Hepatocyte (in vitro differentiated cells): ENCODE measurements around the gene SNAI1. TPM values are rescaled to one million over a fixed set of nuclear protein-coding genes. Genes with fewer than 3 reads are reported as not detected.
"Not testable (repeated sequence)": the region's sequence is repeated elsewhere in the genome, so short reads cannot be mapped to it uniquely, and the experiment has no call there.

Experiments used
- DNase-seq: peaks from one replicate; pipeline ENCODE4 v3.0.0-alpha.2; 2016; ENCODE audit warnings: low spot score
- H2AFZ ChIP-seq: fragments of 200-600 bp; sonication (generic); 2 replicates; pipeline ENCODE4 v1.6.0; 2016; ENCODE audit warnings: antibody characterized with exemption, mild to moderate bottlenecking
- H3K27ac ChIP-seq: fragments of 200-600 bp; sonication (generic); 2 replicates; pipeline ENCODE4 v1.5.1; 2016; ENCODE audit warnings: mild to moderate bottlenecking
- H3K27me3 ChIP-seq: fragments of 200-600 bp; sonication (generic); 2 replicates; pipeline ENCODE4 v1.6.1; 2016
- H3K36me3 ChIP-seq: fragments of 200-600 bp; sonication (generic); replicated peaks from 2 replicates; pipeline ENCODE4 v1.5.1; 2016; ENCODE audit warnings: low read depth; ENCODE audit not compliant: insufficient read depth
- H3K4me1 ChIP-seq: fragments of 200-600 bp; sonication (generic); 2 replicates; pipeline ENCODE4 v1.5.1; 2016; ENCODE audit warnings: mild to moderate bottlenecking, moderate library complexity; ENCODE audit not compliant: insufficient read depth
- H3K4me2 ChIP-seq: fragments of 200-600 bp; sonication (generic); 2 replicates; pipeline ENCODE4 v1.6.0; 2016
- H3K4me3 ChIP-seq: fragments of 200-600 bp; sonication (generic); 2 replicates; pipeline ENCODE4 v1.5.1; 2016; ENCODE audit warnings: mild to moderate bottlenecking
- H3K79me2 ChIP-seq: fragments of 200-600 bp; sonication (generic); 2 replicates; pipeline ENCODE4 v1.6.0; 2017; ENCODE audit warnings: mild to moderate bottlenecking
- H3K9me2 ChIP-seq: fragments of 200-600 bp; sonication (generic); replicated peaks from 2 replicates; pipeline ENCODE4 v1.6.0; 2017; ENCODE audit warnings: mild to moderate bottlenecking; ENCODE audit not compliant: insufficient read depth
- H3K9me3 ChIP-seq: fragments of 200-600 bp; sonication (generic); 2 replicates; pipeline ENCODE4 v1.5.1; 2016; ENCODE audit warnings: low read depth, mild to moderate bottlenecking
- H4K20me1 ChIP-seq: fragments of 200-600 bp; sonication (generic); 2 replicates; pipeline ENCODE4 v1.6.0; 2016; ENCODE audit warnings: mild to moderate bottlenecking; ENCODE audit not compliant: insufficient read depth, poor library complexity, severe bottlenecking
- EZH2 ChIP-seq: fragments of 200-600 bp; sonication (generic); IDR thresholded peaks from 2 replicates; pipeline ENCODE4 v1.6.1; 2016; ENCODE audit warnings: antibody characterized with exemption, mild to moderate bottlenecking, borderline replicate concordance
- EZH2phosphoT487 ChIP-seq: fragments of 200-600 bp; sonication (generic); IDR thresholded peaks from one replicate; pipeline ENCODE4 v1.6.1; 2018; ENCODE audit warnings: antibody characterized with exemption, mild to moderate bottlenecking, low read depth, moderate library complexity; ENCODE audit not compliant: unreplicated experiment, severe bottlenecking
- WGBS: methylation state at CpG from one replicate; pipeline ENCODE4 v1.1.6; 2016; ENCODE audit warnings: low lambda C conversion rate; ENCODE audit errors: missing lambda C conversion rate; 5-methylcytosine and 5-hydroxymethylcytosine counted together
- polyA plus RNA-seq: library from polyadenylated mRNA; unstranded; fragments of >200 nt; fragmentation: Nextera tagmentation; extraction: Ambion mirVana; gene quantifications from 2 replicates; pipeline ENCODE4 v1.2.1, GENCODE V29; 2016
- total RNA-seq: library from RNA; depleted of rRNA; stranded (reverse); fragments of >200 nt; gene quantifications from 2 replicates; pipeline ENCODE4 v1.2.3, GENCODE V29; 2014
- TF ChIP-seq, protein P1 (sequence below): fragments of 200-600 bp; sonication (generic); IDR thresholded peaks from 2 replicates; pipeline ENCODE4 v1.5.1; 2016; ENCODE audit warnings: antibody characterized with exemption, mild to moderate bottlenecking; ENCODE audit not compliant: poor library complexity

Gene SNAI1
- total and polyA plus RNA-seq, 2 experiments from 2014 or later, result 2.9 to 9.8 TPM

DNA sequence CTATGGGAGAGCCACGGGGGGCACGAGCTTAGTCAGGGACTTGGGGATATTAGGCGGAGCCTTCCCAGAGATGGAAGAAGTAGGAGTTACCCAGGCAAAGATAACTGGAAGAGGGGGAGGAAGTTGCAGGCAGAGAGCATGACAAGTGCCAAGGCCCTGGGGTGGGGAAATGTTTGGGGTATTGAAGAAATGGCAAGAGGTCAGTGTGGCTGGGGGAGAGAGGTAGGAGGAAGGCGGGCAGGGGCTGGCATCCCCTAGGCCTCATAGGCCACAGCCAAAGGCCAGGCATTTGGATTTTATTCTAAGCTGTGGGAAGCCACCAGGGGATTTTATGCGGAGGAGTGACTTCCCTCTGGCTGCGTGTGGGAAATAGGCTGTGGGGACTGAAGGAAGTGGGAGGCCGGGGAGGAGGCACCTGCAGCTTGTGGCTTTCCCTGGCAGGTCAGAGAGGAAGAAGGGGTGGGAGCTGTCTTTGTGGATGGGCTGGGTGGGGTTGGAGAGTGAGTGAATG lies 22.7 kb downstream of the SNAI1 start:
- TF ChIP-seq EZH2 (no peak), EZH2phosphoT487 (no peak)
- no peak for DNase-seq
- Histone ChIP-seq H3K4me1 (peaks cover 12% of the 10 kb centered on the region), H3K27me3 (no peaks in the 10 kb centered on the region), H3K4me2 (no peak overlapping the region), H3K36me3 (no peaks in the 10 kb centered on the region), H2AFZ (no peak overlapping the region), H3K9me3 (no peaks in the 10 kb centered on the region), H3K27ac (no peak overlapping the region), H3K4me3 (no peak overlapping the region), H4K20me1 (no peaks in the 10 kb centered on the region), H3K9me2 (no peaks in the 10 kb centered on the region), H3K79me2 (no peaks in the 10 kb centered on the region)
- WGBS, result 95% methylated on average over 7 of the region's 7 CpGs

DNA sequence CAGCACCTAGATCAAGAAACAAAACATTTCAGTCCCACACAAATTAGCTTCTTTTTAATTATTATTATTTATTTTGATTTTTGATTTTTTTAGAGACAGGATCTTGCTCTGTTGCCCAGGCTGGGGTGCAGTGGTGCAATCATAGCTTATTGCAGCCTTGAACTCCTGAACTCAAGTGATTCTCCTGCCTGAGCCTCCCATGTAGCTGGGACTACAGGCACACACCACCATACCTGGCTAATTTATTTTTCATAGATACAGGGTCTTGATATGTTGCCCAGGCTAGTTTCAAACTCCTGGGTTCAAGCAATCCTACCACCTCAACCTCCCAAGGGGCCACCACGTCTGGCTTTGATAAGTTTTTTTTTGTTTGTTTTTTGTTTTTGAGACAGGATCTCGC lies 24.6 kb downstream of the SNAI1 start:
- Histone ChIP-seq H3K27me3 (no peaks in the 10 kb centered on the region), H2AFZ (no peak overlapping the region), H3K9me2 (no peaks in the 10 kb centered on the region), H3K4me2 (no peak overlapping the region), H3K9me3 (no peaks in the 10 kb centered on the region), H3K36me3 (no peaks in the 10 kb centered on the region), H4K20me1 (no peaks in the 10 kb centered on the region), H3K4me1 (peaks cover 17% of the 10 kb centered on the region), H3K79me2 (no peaks in the 10 kb centered on the region), H3K27ac (no peak overlapping the region), H3K4me3 (no peak overlapping the region)
- 97% methylated on average over 2 of the region's 2 CpGs for WGBS
- no peak for DNase-seq
- TF ChIP-seq, protein P1, sequence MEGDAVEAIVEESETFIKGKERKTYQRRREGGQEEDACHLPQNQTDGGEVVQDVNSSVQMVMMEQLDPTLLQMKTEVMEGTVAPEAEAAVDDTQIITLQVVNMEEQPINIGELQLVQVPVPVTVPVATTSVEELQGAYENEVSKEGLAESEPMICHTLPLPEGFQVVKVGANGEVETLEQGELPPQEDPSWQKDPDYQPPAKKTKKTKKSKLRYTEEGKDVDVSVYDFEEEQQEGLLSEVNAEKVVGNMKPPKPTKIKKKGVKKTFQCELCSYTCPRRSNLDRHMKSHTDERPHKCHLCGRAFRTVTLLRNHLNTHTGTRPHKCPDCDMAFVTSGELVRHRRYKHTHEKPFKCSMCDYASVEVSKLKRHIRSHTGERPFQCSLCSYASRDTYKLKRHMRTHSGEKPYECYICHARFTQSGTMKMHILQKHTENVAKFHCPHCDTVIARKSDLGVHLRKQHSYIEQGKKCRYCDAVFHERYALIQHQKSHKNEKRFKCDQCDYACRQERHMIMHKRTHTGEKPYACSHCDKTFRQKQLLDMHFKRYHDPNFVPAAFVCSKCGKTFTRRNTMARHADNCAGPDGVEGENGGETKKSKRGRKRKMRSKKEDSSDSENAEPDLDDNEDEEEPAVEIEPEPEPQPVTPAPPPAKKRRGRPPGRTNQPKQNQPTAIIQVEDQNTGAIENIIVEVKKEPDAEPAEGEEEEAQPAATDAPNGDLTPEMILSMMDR, result no peak
- TF ChIP-seq EZH2phosphoT487 (no peak), EZH2 (no peak)

DNA sequence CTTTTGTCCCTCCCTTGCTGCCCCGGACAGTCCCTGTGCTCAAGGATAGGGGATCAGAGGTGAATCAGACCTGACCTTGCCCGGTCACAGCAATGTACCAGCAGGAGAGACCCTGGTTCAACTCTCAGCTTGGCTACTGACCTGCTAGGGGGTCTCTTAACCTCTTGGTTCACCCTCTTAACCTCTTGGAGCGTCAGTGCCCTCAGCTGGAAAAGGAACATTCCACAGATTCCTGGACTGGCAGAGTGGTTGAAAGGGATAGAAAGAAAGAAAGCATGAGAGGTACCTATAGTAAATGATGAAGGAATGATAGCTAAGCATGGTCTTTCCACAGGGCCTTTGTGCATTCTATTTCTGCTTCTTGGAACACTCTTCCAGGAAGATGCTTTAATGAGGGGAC lies 25.2 kb downstream of the SNAI1 start:
- H3K9me3 ChIP-seq, result no peaks in the 10 kb centered on the region
- H3K27ac ChIP-seq, result no peak overlapping the region
- 77% methylated on average over 3 of the region's 3 CpGs for WGBS
- peaks cover 23% of the 10 kb centered on the region for H3K4me1 ChIP-seq
- H3K36me3 ChIP-seq, result no peaks in the 10 kb centered on the region
- no peak overlapping the region for H3K4me2 ChIP-seq
- H4K20me1 ChIP-seq, result no peaks in the 10 kb centered on the region
- no peaks in the 10 kb centered on the region for H3K79me2 ChIP-seq
- H3K27me3 ChIP-seq, result no peaks in the 10 kb centered on the region
- DNase-seq, result no peak
- H3K4me3 ChIP-seq, result no peak overlapping the region
- H2AFZ ChIP-seq, result no peak overlapping the region
- TF ChIP-seq EZH2phosphoT487 (no peak), EZH2 (no peak)
- TF ChIP-seq, protein P1, result no peak
- no peaks in the 10 kb centered on the region for H3K9me2 ChIP-seq

DNA sequence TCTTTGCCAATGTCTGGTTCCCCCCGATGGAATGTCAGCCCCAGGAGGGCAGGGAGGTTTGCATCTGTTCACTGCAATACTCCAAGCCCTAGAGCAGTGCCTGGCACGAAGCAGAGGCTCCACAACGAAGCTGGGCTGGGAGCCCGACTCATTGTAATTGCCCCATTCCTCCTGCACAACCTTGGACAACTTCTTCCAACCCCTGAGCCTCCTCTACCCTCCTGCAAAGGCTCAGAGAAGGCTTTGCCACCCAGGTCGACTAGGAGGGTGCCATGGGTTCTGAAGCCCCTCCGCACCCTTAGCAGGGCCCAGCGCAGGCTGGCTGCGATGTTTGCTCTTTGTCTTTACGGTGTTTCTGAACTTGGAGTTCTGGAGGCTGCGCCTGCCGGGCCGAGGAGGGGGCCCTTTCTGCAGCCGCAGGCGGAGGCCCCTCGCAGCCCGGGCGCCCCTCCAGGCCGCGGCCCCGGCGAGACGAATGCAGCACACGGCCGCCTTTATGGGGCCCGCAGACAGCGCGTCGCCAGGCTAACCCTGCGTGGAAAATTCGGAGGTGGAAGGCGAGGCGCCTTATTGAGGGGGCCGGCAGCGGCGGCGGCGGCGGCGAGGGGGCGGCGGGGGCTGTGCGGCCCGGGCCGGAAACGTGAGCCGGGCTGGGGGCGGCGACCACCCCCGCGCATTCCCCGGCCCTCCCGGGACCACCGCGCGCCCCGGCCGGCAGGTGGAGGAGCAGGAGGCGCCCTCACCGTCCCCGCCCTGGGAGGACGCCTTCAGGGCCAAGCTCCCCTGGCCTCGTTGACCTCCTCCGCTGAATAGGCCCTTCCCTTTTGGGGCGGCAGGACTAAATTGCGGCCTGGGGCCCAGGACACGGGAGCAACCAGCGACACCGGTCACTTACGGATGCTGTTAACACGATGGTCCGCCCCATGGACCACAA lies 27.0 kb downstream of the SNAI1 start:
- 19% methylated on average over 46 of the region's 71 CpGs for WGBS
- H3K4me3 ChIP-seq, result no peak overlapping the region

DNA sequence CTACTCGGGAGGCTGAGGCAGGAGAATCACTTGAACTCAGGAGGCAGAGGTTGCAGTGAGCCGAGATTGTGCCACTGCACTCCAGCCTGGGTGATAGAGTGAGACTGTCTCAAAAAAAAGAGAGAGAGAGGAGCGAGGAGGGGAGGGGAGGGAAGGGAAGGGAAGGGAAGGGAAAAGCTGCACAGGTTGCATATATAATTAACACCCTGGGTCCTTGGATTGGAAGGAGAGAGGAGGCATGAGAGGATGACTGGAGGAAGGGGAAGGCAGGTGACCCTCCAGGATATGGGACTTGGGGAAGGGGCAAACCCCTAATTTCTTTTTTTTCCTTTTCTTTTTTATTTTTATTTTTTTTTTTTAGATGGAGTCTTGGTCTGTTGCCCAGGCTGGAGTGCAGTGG lies 28.8 kb downstream of the SNAI1 start:
- not testable (repeated sequence) for H3K36me3 ChIP-seq, DNase-seq, H3K9me3 ChIP-seq, H2AFZ ChIP-seq, H3K4me3 ChIP-seq, H3K27me3 ChIP-seq, H3K9me2 ChIP-seq, H4K20me1 ChIP-seq, H3K4me2 ChIP-seq, H3K79me2 ChIP-seq, H3K27ac ChIP-seq
- peaks cover 56% of the 10 kb centered on the region for H3K4me1 ChIP-seq
- WGBS, result 65% methylated on average over 2 of the region's 3 CpGs

More for the DNA sequence above, 27.0 kb downstream of the SNAI1 start:
- no peaks in the 10 kb centered on the region for H3K9me2 ChIP-seq
- H3K36me3 ChIP-seq, result no peaks in the 10 kb centered on the region
- H3K27me3 ChIP-seq, result no peaks in the 10 kb centered on the region
- H3K4me2 ChIP-seq, result peak overlapping the region; percentile 65
- DNase-seq, result no peak
- no peaks in the 10 kb centered on the region for H3K79me2 ChIP-seq
- H3K9me3 ChIP-seq, result no peaks in the 10 kb centered on the region
- H2AFZ ChIP-seq, result peak overlapping the region; percentile 35
- peaks cover 39% of the 10 kb centered on the region for H3K4me1 ChIP-seq
- no peaks in the 10 kb centered on the region for H4K20me1 ChIP-seq
- TF ChIP-seq EZH2 (no peak), EZH2phosphoT487 (no peak)
- TF ChIP-seq, protein P1, result no peak
- peak overlapping the region; percentile 67 for H3K27ac ChIP-seq
